ENCODE results near the gene ASB2. TPM values are rescaled to one million over a fixed set of nuclear protein-coding genes. Genes with fewer than 3 reads are reported as not detected.

Gene ASB2
- total RNA-seq, 3 donors from 2014 or later (not counting 1 experiment from before 2014, with no cell fraction given) = 3.7 to 7.2 (median 4.8) TPM

GRCh38 chr14:93945070-93945399, 31.3 kb downstream of the ASB2 start:
- peaks cover 6% of the 10 kb centered on the region for H3K36me3 ChIP-seq (ENCODE audit: control insufficient read depth, insufficient read depth, low read length)
- no peak for ATAC-seq
- H3K27me3 ChIP-seq (ENCODE audit: control insufficient read depth, insufficient read depth, low read length) = no peaks in the 10 kb centered on the region
- Mint-ChIP-seq H3K36me3 (no peaks in the 10 kb centered on the region), H3K27me3 (ENCODE audit: low read depth in 2 of 2) (no peaks in the 10 kb centered on the region), H3K9me3 (no peaks in the 10 kb centered on the region), H3K27ac (no peak overlapping the region), H3K4me3 (no peak overlapping the region), H3K4me1 (peaks cover 0 to 5% of the 10 kb centered on the region in 2 donors)
- H3K4me1 ChIP-seq (ENCODE audit: control insufficient read depth, insufficient read depth, low read length) = peaks cover 5% of the 10 kb centered on the region
- H3K4me3 ChIP-seq (ENCODE audit: low read length) = no peak overlapping the region
- intact Hi-C loops (cut with micrococcal nuclease) = loop anchor here (5.0 kb wide), 1 partner anchor 37 kb away; no protein-coding TSS in a partner anchor
- H3K27ac ChIP-seq (ENCODE audit: low read length) = no peak overlapping the region
- DNase-seq = no peak
- no peak for TF ChIP-seq CTCF (IDR thresholded peaks at IDR 0.05)
- H3K9me3 ChIP-seq (ENCODE audit: control insufficient read depth, insufficient read depth, low read length) = no peaks in the 10 kb centered on the region
- WGBS (ENCODE audit: insufficient coverage) = 92% methylated on average over 5 of the region's 5 CpGs

- Mint-ChIP-seq H3K36me3 (no peaks in the 10 kb centered on the region), H3K4me1 (peaks cover 0 to 5% of the 10 kb centered on the region in 2 donors), H3K27me3 (ENCODE audit: low read depth in 2 of 2) (no peaks in the 10 kb centered on the region), H3K27ac (peak overlapping the region in 1 of 2 donors; percentile 22), H3K9me3 (no peaks in the 10 kb centered on the region), H3K4me3 (no peak overlapping the region)
- no peaks in the 10 kb centered on the region for H3K27me3 ChIP-seq (ENCODE audit: control insufficient read depth, insufficient read depth, low read length)
- H3K4me1 ChIP-seq (ENCODE audit: control insufficient read depth, insufficient read depth, low read length) = peaks cover 9% of the 10 kb centered on the region
- no peak overlapping the region for H3K4me3 ChIP-seq (ENCODE audit: low read length)
- peaks cover 6% of the 10 kb centered on the region for H3K36me3 ChIP-seq (ENCODE audit: control insufficient read depth, insufficient read depth, low read length)
- H3K27ac ChIP-seq (ENCODE audit: low read length) = no peak overlapping the region
- H3K9me3 ChIP-seq (ENCODE audit: control insufficient read depth, insufficient read depth, low read length) = no peaks in the 10 kb centered on the region
- DNase-seq (no peak), ATAC-seq (no peak)
- WGBS (ENCODE audit: insufficient coverage) = 95% methylated on average over 16 of the region's 16 CpGs
- no peak for TF ChIP-seq CTCF (IDR thresholded peaks at IDR 0.05)
- intact Hi-C loops (cut with micrococcal nuclease) = loop anchor here (5.0 kb wide), 1 partner anchor 38 kb away; no protein-coding TSS in a partner anchor
These were observed 31.9 kb downstream of the ASB2 start for GRCh38 chr14:93944348-93945069.

GRCh38 chr14:93943930-93944329, 32.4 kb downstream of the ASB2 start:
- DNase-seq (no peak), ATAC-seq (no peak)
- Mint-ChIP-seq H3K27ac (peak overlapping the region in 1 of 2 donors; percentile 22), H3K4me3 (no peak overlapping the region), H3K27me3 (ENCODE audit: low read depth in 2 of 2) (no peaks in the 10 kb centered on the region), H3K9me3 (no peaks in the 10 kb centered on the region), H3K36me3 (no peaks in the 10 kb centered on the region), H3K4me1 (peaks cover 0 to 5% of the 10 kb centered on the region in 2 donors)
- H3K36me3 ChIP-seq (ENCODE audit: control insufficient read depth, insufficient read depth, low read length) = peaks cover 6% of the 10 kb centered on the region
- peaks cover 13% of the 10 kb centered on the region for H3K4me1 ChIP-seq (ENCODE audit: control insufficient read depth, insufficient read depth, low read length)
- H3K27me3 ChIP-seq (ENCODE audit: control insufficient read depth, insufficient read depth, low read length) = no peaks in the 10 kb centered on the region
- WGBS (ENCODE audit: insufficient coverage) = 94% methylated on average over 9 of the region's 9 CpGs
- H3K4me3 ChIP-seq (ENCODE audit: low read length) = no peak overlapping the region
- intact Hi-C loops (cut with micrococcal nuclease) = no loop called here
- no peak overlapping the region for H3K27ac ChIP-seq (ENCODE audit: low read length)
- no peak for TF ChIP-seq CTCF (IDR thresholded peaks at IDR 0.05)
- no peaks in the 10 kb centered on the region for H3K9me3 ChIP-seq (ENCODE audit: control insufficient read depth, insufficient read depth, low read length)

GRCh38 chr14:93943052-93943451, 33.3 kb downstream of the ASB2 start:
- Histone ChIP-seq H3K27ac (ENCODE audit: low read length) (no peak overlapping the region), H3K36me3 (ENCODE audit: control insufficient read depth, insufficient read depth, low read length) (peaks cover 6% of the 10 kb centered on the region), H3K27me3 (ENCODE audit: control insufficient read depth, insufficient read depth, low read length) (no peaks in the 10 kb centered on the region), H3K9me3 (ENCODE audit: control insufficient read depth, insufficient read depth, low read length) (no peaks in the 10 kb centered on the region), H3K4me3 (ENCODE audit: low read length) (no peak overlapping the region), H3K4me1 (ENCODE audit: control insufficient read depth, insufficient read depth, low read length) (peaks cover 13% of the 10 kb centered on the region)
- H3K36me3 Mint-ChIP-seq = no peaks in the 10 kb centered on the region
- TF ChIP-seq CTCF (IDR thresholded peaks at IDR 0.05) = no peak
- DNase-seq (no peak), ATAC-seq (no peak)
- intact Hi-C loops (cut with micrococcal nuclease) = no loop called here
- H3K9me3 Mint-ChIP-seq = no peaks in the 10 kb centered on the region
- H3K27me3 Mint-ChIP-seq (ENCODE audit: low read depth in 2 of 2) = no peaks in the 10 kb centered on the region
- WGBS (ENCODE audit: insufficient coverage) = 98% methylated on average over 10 of the region's 10 CpGs
- H3K4me3 Mint-ChIP-seq = no peak overlapping the region
- peaks cover 0 to 5% of the 10 kb centered on the region in 2 donors for H3K4me1 Mint-ChIP-seq
- no peak overlapping the region for H3K27ac Mint-ChIP-seq
